PC-3 (cell line): ENCODE data around the gene ATP23.

Source experiments
- EZH2 ChIP-seq: fragments of 300-600 bp; sonication (generic); IDR thresholded peaks from one replicate; pipeline ENCODE4 v1.6.1; 2017; ENCODE audit warnings: antibody characterized with exemption, mild to moderate bottlenecking, low read length; ENCODE audit not compliant: unreplicated experiment
- TF ChIP-seq, protein P1 (sequence below): fragments of 300-600 bp; sonication (generic); conservative IDR thresholded peaks from 2 replicates; pipeline ENCODE4 v1.5.1; 2017; ENCODE audit warnings: antibody characterized with exemption, low read depth, mild to moderate bottlenecking, low read length

DNA sequence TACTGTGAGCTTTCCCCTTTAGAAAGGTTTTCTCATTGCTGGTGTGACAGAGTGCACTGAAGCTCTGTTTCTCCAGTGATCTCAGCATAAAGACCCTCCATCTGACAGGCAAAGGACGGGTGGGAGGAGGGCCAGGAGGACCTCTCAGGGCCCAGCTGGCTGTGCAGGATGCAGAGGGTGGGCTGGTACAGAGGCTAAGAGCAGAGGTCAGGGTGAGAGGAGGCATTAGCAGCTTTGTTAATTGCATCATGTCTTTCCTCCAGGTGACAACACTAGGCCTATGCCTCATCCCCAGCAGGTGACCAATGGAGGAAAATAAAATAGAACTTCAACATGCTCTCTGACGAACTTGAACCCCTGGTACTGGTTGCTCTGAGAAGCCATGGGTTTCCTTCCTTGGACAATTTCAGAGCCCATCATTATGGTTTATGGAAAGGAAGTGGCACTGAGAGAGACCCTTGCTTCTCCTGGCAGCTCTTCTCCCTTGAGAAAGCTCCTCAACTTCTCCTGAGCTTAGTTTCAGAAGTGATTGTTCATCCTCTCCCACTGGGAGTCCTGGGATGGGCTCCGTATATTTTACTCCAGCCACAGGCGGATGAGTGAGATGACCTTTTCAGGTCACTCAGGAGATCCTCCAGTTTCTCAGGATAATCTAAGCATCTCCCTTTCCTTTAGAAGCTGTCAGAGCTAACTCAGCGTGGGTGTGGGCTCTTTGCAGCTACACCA, 45.8 kb upstream of the ATP23 start:
- TF ChIP-seq, protein P1, sequence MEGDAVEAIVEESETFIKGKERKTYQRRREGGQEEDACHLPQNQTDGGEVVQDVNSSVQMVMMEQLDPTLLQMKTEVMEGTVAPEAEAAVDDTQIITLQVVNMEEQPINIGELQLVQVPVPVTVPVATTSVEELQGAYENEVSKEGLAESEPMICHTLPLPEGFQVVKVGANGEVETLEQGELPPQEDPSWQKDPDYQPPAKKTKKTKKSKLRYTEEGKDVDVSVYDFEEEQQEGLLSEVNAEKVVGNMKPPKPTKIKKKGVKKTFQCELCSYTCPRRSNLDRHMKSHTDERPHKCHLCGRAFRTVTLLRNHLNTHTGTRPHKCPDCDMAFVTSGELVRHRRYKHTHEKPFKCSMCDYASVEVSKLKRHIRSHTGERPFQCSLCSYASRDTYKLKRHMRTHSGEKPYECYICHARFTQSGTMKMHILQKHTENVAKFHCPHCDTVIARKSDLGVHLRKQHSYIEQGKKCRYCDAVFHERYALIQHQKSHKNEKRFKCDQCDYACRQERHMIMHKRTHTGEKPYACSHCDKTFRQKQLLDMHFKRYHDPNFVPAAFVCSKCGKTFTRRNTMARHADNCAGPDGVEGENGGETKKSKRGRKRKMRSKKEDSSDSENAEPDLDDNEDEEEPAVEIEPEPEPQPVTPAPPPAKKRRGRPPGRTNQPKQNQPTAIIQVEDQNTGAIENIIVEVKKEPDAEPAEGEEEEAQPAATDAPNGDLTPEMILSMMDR: no peak
- no peak for TF ChIP-seq EZH2
